Fibroblast of mammary gland (primary cell): ENCODE results near the gene CPM.
A peak's percentile ranks its signal among the peaks of the same experiment; 100 is the strongest.

ENCODE experiments used
- DNase-seq: peaks from one replicate; pipeline ENCODE4 v3.0.0-alpha.2; 2010; ENCODE audit warnings: low read depth
- H3K4me3 ChIP-seq: 2 replicates; pipeline ENCODE4 v1.5.1; 2011; ENCODE audit warnings: low read depth, mild to moderate bottlenecking, low read length, moderate library complexity; ENCODE audit not compliant: control insufficient read depth
- CTCF ChIP-seq: conservative IDR thresholded peaks from 2 replicates; pipeline ENCODE4 v1.5.1; 2011; ENCODE audit warnings: low read depth, low read length, inconsistent platforms; ENCODE audit not compliant: control insufficient read depth, insufficient read depth

CPM gene

GRCh38 chr12:68911197-68911718 is 21.7 kb downstream of the CPM start:
- TF ChIP-seq CTCF, result no peak
- no peak overlapping the region for H3K4me3 ChIP-seq
- DNase-seq, result no peak

- no peak for TF ChIP-seq CTCF
- DNase-seq, result peak; percentile 62
These were observed 22.8 kb downstream of the CPM start for GRCh38 chr12:68910128-68910527.

GRCh38 chr12:68908076-68908475 is 24.9 kb downstream of the CPM start:
- no peak overlapping the region for H3K4me3 ChIP-seq
- no peak for DNase-seq
- no peak for TF ChIP-seq CTCF

More at GRCh38 chr12:68910128-68910527, 22.8 kb downstream of the CPM start:
- no peak overlapping the region for H3K4me3 ChIP-seq

- H3K4me3 ChIP-seq, result no peak overlapping the region
- no peak for TF ChIP-seq CTCF
These were observed 27.2 kb downstream of the CPM start for GRCh38 chr12:68905733-68906132.

GRCh38 chr12:68904351-68904962 is 28.5 kb downstream of the CPM start:
- peak; percentile 63 for DNase-seq

More at GRCh38 chr12:68905733-68906132, 27.2 kb downstream of the CPM start:
- no peak for DNase-seq

GRCh38 chr12:68903511-68903910 is 29.5 kb downstream of the CPM start:
- no peak for DNase-seq
- TF ChIP-seq CTCF, result no peak
- no peak overlapping the region for H3K4me3 ChIP-seq

More at GRCh38 chr12:68904351-68904962, 28.5 kb downstream of the CPM start:
- H3K4me3 ChIP-seq, result no peak overlapping the region
- no peak for TF ChIP-seq CTCF
